RWPE2 (cell line): ENCODE data around the gene UBE2E2.

Experiments
- ATAC-seq: fragments of 200-7000 bp; cut with Tn5 transposase; 3 replicates; pipeline ENCODE4 v1.9.1; 2021; ENCODE audit warnings: low read depth
- DNase-seq: peaks from one replicate; pipeline ENCODE4 v3.0.0-alpha.2; 2020; ENCODE audit warnings: low spot score
- H3K27ac ChIP-seq: fragments of 450-650 bp; 2 replicates; pipeline ENCODE4 v1.5.1; 2017; ENCODE audit warnings: mild to moderate bottlenecking; ENCODE audit not compliant: poor library complexity, severe bottlenecking
- H3K27me3 ChIP-seq: fragments of 250-450 bp; sonication (Bioruptor Pico); 2 replicates; pipeline ENCODE4 v1.5.1; 2021; ENCODE audit warnings: mild to moderate bottlenecking, moderate library complexity; ENCODE audit not compliant: insufficient read depth, poor library complexity, severe bottlenecking
- H3K36me3 ChIP-seq: fragments of 250-450 bp; sonication (Bioruptor Pico); 2 replicates; pipeline ENCODE4 v1.5.1; 2020; ENCODE audit warnings: low read depth, mild to moderate bottlenecking, moderate library complexity
- H3K4me1 ChIP-seq: fragments of 250-450 bp; sonication (Bioruptor Pico); 2 replicates; pipeline ENCODE4 v1.5.1; 2021; ENCODE audit warnings: mild to moderate bottlenecking, moderate library complexity; ENCODE audit not compliant: insufficient read depth, poor library complexity, severe bottlenecking
- H3K4me3 ChIP-seq: fragments of 250-450 bp; sonication (Bioruptor Pico); 2 replicates; pipeline ENCODE4 v1.5.1; 2021; ENCODE audit warnings: mild to moderate bottlenecking, moderate library complexity; ENCODE audit not compliant: severe bottlenecking
- H3K9me3 ChIP-seq: fragments of 250-450 bp; sonication (Bioruptor Pico); 2 replicates; pipeline ENCODE4 v1.5.1; 2021; ENCODE audit warnings: mild to moderate bottlenecking, moderate library complexity; ENCODE audit not compliant: severe bottlenecking
- CTCF ChIP-seq: fragments of 450-650 bp; IDR thresholded peaks from one replicate; pipeline ENCODE4 v1.5.1; 2017; ENCODE audit warnings: mild to moderate bottlenecking, moderate library complexity; ENCODE audit not compliant: poor library complexity, severe bottlenecking

UBE2E2 gene

GRCh38 chr3:23591374-23591773 lies 388.2 kb downstream of the UBE2E2 start:
- H3K9me3 ChIP-seq = no peaks in the 10 kb centered on the region
- no peak overlapping the region for H3K4me3 ChIP-seq
- no peak overlapping the region for H3K27ac ChIP-seq
- no peaks in the 10 kb centered on the region for H3K27me3 ChIP-seq
- H3K36me3 ChIP-seq = no peaks in the 10 kb centered on the region
- TF ChIP-seq CTCF = no peak
- ATAC-seq (no peak), DNase-seq (no peak)
- H3K4me1 ChIP-seq = no peaks in the 10 kb centered on the region

- Histone ChIP-seq H3K27me3 (no peaks in the 10 kb centered on the region), H3K27ac (no peak overlapping the region)
- no peak for ATAC-seq
Measured at GRCh38 chr3:23592961-23593931, 390.1 kb downstream of the UBE2E2 start.

GRCh38 chr3:23594066-23594465 lies 390.9 kb downstream of the UBE2E2 start:
- Histone ChIP-seq H3K27ac (no peak overlapping the region), H3K4me3 (no peak overlapping the region), H3K36me3 (no peaks in the 10 kb centered on the region), H3K4me1 (no peaks in the 10 kb centered on the region), H3K27me3 (no peaks in the 10 kb centered on the region), H3K9me3 (no peaks in the 10 kb centered on the region)
- no peak for ATAC-seq
- DNase-seq = no peak
- TF ChIP-seq CTCF = no peak

More at GRCh38 chr3:23592961-23593931, 390.1 kb downstream of the UBE2E2 start:
- DNase-seq = no peak
- Histone ChIP-seq H3K4me3 (no peak overlapping the region), H3K36me3 (no peaks in the 10 kb centered on the region), H3K4me1 (no peaks in the 10 kb centered on the region), H3K9me3 (no peaks in the 10 kb centered on the region)
- no peak for TF ChIP-seq CTCF

- ATAC-seq (no peak), DNase-seq (no peak)
- Histone ChIP-seq H3K4me3 (no peak overlapping the region), H3K27me3 (no peaks in the 10 kb centered on the region), H3K36me3 (no peaks in the 10 kb centered on the region), H3K9me3 (no peaks in the 10 kb centered on the region), H3K4me1 (peaks cover 3% of the 10 kb centered on the region), H3K27ac (no peak overlapping the region)
- no peak for TF ChIP-seq CTCF
Measured at GRCh38 chr3:23594894-23595670, 392.0 kb downstream of the UBE2E2 start.
